ENCODE measurements around the gene PLEKHM2.

Gene PLEKHM2

GRCh38 chr1:15702722-15703550 is 18.8 kb downstream of the PLEKHM2 start:
- no peak for DNase-seq

- DNase-seq: no peak
Measured at GRCh38 chr1:15703562-15703961, 19.4 kb downstream of the PLEKHM2 start.

DNA sequence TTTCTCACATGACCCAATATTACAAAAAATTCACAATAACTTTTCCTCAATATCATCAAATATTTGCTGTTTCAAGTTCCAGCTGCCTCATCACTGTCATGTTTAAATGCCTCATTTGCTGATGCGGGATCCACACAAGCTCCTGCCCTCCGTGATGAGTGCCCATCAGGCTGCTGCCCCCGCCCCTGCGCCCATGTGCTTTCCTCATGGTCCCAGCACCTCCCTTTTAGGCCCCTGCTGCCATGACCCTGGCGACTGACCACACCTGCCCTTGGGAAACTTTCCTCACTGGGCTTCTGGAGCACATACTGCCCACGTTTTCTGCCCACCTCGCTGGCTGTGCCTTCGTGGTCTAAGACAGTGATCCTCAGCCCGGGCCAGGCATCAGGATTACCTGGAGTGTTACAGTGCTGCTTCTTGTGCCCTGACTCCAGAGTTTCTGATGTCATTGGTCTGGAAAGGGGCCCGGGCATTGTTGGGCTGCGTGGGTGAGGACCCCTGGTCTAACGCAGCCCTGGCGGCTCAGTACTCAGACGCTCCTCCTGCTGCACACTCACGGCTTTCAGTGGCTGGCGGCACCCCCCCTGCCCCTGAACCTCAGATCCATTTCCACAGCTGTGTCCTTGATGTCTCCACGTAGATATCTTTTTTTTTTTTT is 20.5 kb downstream of the PLEKHM2 start:
- no peak for DNase-seq

- DNase-seq: no peak
Measured at GRCh38 chr1:15705184-15705566, 21.1 kb downstream of the PLEKHM2 start.

DNA sequence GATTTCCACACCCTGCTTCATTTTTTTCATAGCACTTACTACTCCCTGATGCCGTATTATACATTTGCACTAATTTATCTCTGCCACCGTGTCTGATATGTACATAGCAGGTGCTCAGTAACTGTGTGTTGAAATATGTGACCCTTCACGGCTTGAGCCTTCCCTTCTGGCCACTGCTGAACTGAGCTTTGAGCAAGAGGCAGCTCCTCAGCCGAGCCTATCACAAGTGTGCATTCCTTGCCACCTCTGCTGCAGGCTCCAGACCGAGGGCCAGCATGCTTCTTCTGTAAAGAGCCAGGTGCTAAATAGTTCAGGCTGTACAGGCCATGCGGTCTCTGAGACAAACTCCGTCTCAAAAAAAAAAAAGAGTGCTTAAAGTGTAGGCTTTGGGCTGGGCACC is 22.6 kb downstream of the PLEKHM2 start:
- DNase-seq: no peak

GRCh38 chr1:15707239-15707925 is 23.3 kb downstream of the PLEKHM2 start:
- no peak for DNase-seq

DNA sequence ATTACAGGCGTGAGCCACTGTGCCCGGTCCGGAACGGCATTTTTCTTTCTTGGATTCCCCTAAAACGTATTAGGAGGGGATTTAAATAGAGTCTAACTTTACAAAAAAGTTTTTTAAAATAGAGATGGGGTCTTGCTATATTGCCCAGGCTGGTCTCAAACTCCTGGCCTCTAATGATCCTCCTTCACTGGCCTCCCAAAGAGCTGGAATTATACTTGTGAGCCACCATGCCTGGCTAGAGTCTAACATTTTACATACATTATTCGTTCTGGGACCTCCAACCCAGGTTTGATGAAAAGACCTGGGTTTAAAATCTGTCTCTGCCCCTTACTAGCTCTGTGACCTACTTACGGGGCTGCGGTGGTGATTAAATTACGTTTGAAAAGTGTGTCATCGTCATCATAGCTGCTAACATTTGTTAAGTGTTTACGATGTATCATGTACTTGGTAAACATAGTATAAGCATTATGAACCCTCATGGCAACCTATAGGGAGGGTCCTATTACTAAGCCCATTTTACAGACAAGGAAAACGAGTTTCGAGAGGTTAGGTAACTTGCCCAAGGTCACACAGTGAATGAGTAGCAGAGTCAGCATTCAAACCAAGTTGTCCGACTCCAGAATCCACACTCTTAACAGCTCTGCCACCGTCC is 24.5 kb downstream of the PLEKHM2 start:
- no peak for DNase-seq

GRCh38 chr1:15709226-15709625 is 25.1 kb downstream of the PLEKHM2 start:
- DNase-seq: no peak

GRCh38 chr1:15712168-15712567 is 28.0 kb downstream of the PLEKHM2 start:
- DNase-seq: no peak

- no peak for DNase-seq
Measured at GRCh38 chr1:15714406-15715136, 30.5 kb downstream of the PLEKHM2 start.

DNA sequence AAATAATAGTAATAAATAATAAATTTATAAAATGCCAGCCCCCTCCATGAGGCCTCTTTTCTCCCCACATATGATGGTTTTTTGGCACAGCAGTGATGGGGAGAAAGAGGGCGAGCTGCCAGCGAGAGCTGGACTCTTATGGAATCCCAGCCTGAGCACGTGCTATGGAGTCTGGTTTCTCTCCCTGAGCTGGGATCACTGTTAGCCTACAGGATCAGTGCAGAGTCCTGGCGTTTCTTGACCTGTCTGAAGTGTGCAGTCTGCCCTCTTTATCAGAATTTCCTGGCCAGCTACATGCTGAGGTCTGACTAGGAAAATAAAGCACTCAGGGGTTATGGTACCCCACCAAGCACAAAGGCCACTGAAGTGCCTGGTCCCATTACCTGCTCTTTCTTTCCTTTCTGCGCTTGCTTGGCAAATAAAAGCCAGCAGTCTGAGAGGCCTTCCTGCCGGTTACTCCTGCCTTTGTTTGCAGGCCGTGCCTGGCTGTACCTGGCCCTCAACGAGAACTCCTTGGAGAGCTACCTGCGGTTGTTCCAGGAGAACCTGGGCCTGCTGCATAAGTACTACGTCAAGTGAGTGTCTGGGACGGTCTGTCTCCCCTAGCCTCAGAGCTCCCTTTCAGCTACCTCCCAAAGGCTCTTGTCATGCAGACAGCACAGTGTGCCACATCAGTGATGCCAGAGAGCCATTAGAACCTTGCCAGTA is 33.5 kb downstream of the PLEKHM2 start:
- DNase-seq: no peak

- no peak for DNase-seq
Measured at GRCh38 chr1:15718199-15718601, 34.1 kb downstream of the PLEKHM2 start.

GRCh38 chr1:15719381-15720120 is 35.4 kb downstream of the PLEKHM2 start:
- DNase-seq: no peak

- no peak for DNase-seq
Measured at GRCh38 chr1:15720861-15721260, 36.7 kb downstream of the PLEKHM2 start.

GRCh38 chr1:15722411-15722810 is 38.3 kb downstream of the PLEKHM2 start:
- no peak for DNase-seq

GRCh38 chr1:15722836-15723532 is 38.9 kb downstream of the PLEKHM2 start:
- no peak for DNase-seq

DNA sequence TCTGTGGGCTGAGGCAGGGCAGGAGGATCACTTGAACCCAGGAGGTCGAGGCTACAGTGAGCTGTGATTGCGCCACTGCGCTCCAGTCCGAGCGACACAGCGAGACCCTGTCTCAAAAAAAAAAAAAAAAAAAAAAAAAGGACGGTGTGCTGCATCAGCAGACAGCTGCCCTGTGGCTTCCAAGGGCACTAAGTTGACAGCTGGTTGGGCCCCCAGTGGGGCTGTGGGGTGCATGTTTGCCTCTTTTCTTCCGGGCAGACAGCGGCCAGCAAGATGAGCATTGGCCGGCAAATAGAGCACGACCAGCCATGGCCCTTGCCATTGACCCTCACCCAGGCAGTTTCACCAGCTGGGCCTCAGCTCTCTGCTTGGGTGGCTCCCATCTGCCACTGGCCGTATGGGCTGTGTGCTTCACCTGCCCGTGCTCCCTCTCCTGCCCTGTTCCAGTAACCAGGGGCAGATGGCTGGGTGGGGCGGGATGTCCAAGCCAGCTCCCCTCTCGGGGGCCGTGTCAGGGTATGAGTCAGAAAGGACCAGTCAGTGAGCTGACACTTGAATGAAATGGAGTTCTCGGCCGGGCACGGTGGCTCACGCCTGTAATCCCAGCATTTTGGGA is 39.6 kb downstream of the PLEKHM2 start:
- no peak for DNase-seq

GRCh38 chr1:15724949-15725880 is 41.1 kb downstream of the PLEKHM2 start:
- DNase-seq: no peak

DNA sequence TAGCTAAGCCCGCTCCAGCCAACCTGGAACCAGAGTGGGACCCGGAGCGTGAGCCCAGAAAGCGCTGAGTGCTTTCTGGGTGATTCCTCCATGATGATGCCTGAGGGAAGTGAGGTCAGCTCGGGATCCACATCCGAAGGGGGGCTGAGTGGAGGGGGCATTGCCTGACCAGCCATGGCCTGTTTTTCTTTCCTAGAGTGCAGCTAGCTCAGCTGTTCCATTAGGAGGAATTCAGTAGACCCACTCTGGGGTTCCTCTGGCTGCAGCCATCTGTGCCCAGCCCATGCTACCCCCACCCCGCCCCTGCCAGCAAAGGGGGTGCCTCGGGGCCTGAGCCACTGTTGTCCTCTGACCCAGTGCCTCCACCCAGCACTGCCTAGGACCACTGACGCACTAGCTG is 42.4 kb downstream of the PLEKHM2 start:
- no peak for DNase-seq

All from effector CD4-positive, alpha-beta T cell (primary cell).